ENCODE data around the gene SYTL1. TPM values are rescaled to one million over a fixed set of nuclear protein-coding genes. Genes with fewer than 3 reads are reported as not detected.

Gene SYTL1
- total and polyA plus RNA-seq, 9 of the 15 experiments (the other 6 are each of a cell fraction or from before 2014, with no cell fraction given): 0.04 to 9.3 (median 1.7) TPM

DNA sequence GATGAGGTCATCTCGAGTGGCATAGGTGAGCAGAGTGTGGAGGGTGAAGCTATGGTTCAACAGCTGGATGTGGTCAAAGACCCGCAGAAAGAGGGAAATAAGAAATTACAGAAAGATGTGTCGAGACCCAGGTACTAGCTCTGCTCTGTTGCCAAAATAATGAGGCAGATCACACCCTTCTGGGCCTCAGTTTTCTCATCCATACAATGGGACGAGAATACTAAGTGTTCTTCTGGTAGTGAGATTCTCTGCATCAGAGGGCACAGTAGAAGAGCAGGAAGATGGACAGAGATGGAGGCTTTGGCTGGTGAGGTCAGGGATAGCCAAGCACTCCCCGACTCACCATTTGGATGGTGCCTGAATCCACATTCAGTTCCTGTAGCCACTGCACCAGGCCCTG, 13.9 kb downstream of the SYTL1 start (continued):
- TF ChIP-seq CBX5 (IDR thresholded peaks at IDR 0.05; ENCODE audit: borderline replicate concordance, low read depth): no peak
- no peak for TF ChIP-seq STAT5B (CRISPR knock-in tag; IDR thresholded peaks at IDR 0.05)

DNA sequence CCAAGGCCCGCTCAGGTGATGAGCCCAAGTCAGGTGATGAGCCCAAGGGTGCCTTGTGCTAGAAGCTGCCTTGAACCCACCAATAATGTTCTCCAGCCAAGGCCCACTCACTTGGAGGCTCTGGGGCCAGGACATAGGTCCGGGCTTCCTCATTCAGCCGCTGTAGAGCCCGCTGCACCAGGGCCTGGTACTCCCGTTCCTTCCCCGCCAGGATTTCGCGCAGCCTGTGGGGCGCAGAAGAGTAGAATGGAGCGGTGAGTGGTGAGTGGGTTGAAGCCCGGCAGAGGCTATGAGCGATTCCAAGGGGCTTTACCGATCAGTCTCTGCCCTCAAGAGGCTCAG, 14.4 kb downstream of the SYTL1 start:
- in situ Hi-C loops (cut with MboI) (no loop called here), intact Hi-C loops (cut with micrococcal nuclease) (loop anchor here (5.0 kb wide), 2 partner anchors 36 to 54 kb away; partner anchors contain the start of gene GPR3)
- Histone ChIP-seq H2AFZ (ENCODE audit: low read depth, low read length) (no peak overlapping the region), H3K4me2 (ENCODE audit: insufficient read depth, low read length) (no peak overlapping the region), H3K4me1 (replicated peaks in 1 of 2; ENCODE audit: control insufficient read depth in 2 of 2, insufficient read depth in 2 of 2, low read length in 2 of 2) (peaks cover 15 to 53% of the 10 kb centered on the region in 2 experiments), H3K27me3 (ENCODE audit: control insufficient read depth in 2 of 2, insufficient read depth in 2 of 2, low read length in 2 of 2) (no peaks in the 10 kb centered on the region), H3K9me1 (ENCODE audit: control insufficient read depth, insufficient read depth, low read length) (no peaks in the 10 kb centered on the region), H3K79me2 (ENCODE audit: control insufficient read depth, insufficient read depth, low read length) (no peaks in the 10 kb centered on the region), H3K9ac (ENCODE audit: insufficient read depth in 1 of 2, low read depth in 2 of 2, low read length in 2 of 2) (peak overlapping the region in 1 of 2 experiments; percentile 37; a peak in 1 of 4 replicates), H4K20me1 (replicated peaks; ENCODE audit: control insufficient read depth, insufficient read depth, low read length) (0 out of 2 replicates have a peak, but pooled peaks cover 10% of the 10 kb centered on the region), H3K9me3 (replicated peaks; ENCODE audit: control insufficient read depth, insufficient read depth, low read depth, low read length) (no peaks in the 10 kb centered on the region), H3K27ac (ENCODE audit: extremely low read depth, low read depth, low read length) (no peak overlapping the region), H3K36me3 (ENCODE audit: control insufficient read depth, insufficient read depth, low read length) (peaks cover 12% of the 10 kb centered on the region; the same call in 2 of the 3 replicates), H3K4me3 (no peak overlapping the region)
- no peak for DNase-seq (ENCODE audit: extremely low read depth in 1 of 4, low spot score in 3 of 4)
- no TSS peak for BruUV-seq (replicated peaks)
- CTCF ChIA-PET (ENCODE audit: low intra/inter-chr PET ratio): interaction anchor here (1.7 kb wide), 1 partner anchor 56 kb away, joined by 4 read pairs; no protein-coding TSS in a partner anchor
- no peak for ATAC-seq
- POLR2A ChIA-PET: interaction anchor here (0.6 to 1.4 kb wide), 2 partner anchors 10 to 241 kb away, joined by 3 to 6 read pairs; partner anchors contain the start of gene MAP3K6
- 89% methylated on average over 13 of the region's 13 CpGs for WGBS (ENCODE audit: insufficient coverage, low coverage, missing lambda C conversion rate)
- TF ChIP-seq MAFK (IDR thresholded peaks at IDR 0.05; ENCODE audit: low read length) (no peak), PCBP1 (IDR thresholded peaks at IDR 0.05; ENCODE audit: low read depth, low read length, poor library complexity, severe bottlenecking) (no peak), ZNF3 (CRISPR knock-in tag; IDR thresholded peaks at IDR 0.05) (no peak)
- no peak for FAIRE-seq

Measured in K562 (cell line).